ENCODE results near the gene FOXP1.

The FOXP1 gene

DNA sequence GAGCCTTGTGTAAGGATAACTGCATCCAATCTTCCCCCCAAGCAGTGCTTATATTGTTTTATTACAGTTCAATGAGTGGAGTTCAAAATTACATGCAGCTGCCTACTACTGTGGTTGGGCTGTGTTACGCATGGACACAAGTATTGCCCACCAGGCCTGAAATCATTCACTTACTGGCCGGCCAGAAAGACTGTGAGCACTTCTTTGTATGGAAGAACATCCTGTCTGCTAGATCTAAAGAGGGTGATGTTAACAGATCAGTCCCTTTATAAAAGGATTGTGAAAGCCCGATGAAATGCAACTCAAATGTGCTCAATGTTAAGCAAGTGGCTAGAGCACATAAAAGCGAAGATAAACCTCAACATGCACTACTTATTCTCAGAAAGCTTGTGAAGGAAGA, 132.5 kb downstream of the FOXP1 start:
- H3K27me3 ChIP-seq = no peaks in the 10 kb centered on the region
- H3K27ac ChIP-seq = no peak overlapping the region
- H3K9me3 ChIP-seq = no peaks in the 10 kb centered on the region
- TF ChIP-seq, protein P1, sequence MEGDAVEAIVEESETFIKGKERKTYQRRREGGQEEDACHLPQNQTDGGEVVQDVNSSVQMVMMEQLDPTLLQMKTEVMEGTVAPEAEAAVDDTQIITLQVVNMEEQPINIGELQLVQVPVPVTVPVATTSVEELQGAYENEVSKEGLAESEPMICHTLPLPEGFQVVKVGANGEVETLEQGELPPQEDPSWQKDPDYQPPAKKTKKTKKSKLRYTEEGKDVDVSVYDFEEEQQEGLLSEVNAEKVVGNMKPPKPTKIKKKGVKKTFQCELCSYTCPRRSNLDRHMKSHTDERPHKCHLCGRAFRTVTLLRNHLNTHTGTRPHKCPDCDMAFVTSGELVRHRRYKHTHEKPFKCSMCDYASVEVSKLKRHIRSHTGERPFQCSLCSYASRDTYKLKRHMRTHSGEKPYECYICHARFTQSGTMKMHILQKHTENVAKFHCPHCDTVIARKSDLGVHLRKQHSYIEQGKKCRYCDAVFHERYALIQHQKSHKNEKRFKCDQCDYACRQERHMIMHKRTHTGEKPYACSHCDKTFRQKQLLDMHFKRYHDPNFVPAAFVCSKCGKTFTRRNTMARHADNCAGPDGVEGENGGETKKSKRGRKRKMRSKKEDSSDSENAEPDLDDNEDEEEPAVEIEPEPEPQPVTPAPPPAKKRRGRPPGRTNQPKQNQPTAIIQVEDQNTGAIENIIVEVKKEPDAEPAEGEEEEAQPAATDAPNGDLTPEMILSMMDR (IDR thresholded peaks at IDR 0.05) = no peak
- DNase-seq = no peak
- no peak overlapping the region for H3K4me3 ChIP-seq
- no peaks in the 10 kb centered on the region for H3K36me3 ChIP-seq
- intact Hi-C loops (cut with DNase I; ENCODE audit: low total_unique reads) = no loop called here
- peaks cover 0 to 26% (median 7%) of the 10 kb centered on the region in 4 donors for H3K4me1 ChIP-seq

DNA sequence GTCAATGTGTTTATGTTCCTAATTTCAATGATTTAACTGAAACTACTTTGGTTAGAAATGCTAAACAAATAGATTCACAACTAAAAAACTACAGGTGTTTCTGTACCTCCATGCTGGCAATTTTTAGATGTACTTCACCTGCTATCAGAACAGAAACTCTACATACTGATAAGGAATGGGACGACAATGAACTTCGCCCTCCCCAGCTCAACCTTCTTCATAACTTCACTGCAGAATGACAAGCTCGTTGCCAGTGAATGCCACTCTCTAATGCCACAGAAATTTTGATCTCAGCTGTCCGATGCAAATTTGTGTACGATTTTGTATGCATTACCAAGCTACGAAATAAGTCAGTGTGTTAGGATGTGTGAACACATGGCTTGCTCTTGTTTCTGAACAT, 133.4 kb downstream of the FOXP1 start:
- no peak for DNase-seq
- no peak overlapping the region for H3K4me3 ChIP-seq
- TF ChIP-seq, protein P1 (IDR thresholded peaks at IDR 0.05) = no peak
- H3K9me3 ChIP-seq = no peaks in the 10 kb centered on the region
- H3K4me1 ChIP-seq = peaks cover 0 to 26% (median 5%) of the 10 kb centered on the region in 4 donors
- H3K27ac ChIP-seq = no peak overlapping the region
- intact Hi-C loops (cut with DNase I; ENCODE audit: low total_unique reads) = no loop called here
- no peaks in the 10 kb centered on the region for H3K36me3 ChIP-seq
- no peaks in the 10 kb centered on the region for H3K27me3 ChIP-seq

DNA sequence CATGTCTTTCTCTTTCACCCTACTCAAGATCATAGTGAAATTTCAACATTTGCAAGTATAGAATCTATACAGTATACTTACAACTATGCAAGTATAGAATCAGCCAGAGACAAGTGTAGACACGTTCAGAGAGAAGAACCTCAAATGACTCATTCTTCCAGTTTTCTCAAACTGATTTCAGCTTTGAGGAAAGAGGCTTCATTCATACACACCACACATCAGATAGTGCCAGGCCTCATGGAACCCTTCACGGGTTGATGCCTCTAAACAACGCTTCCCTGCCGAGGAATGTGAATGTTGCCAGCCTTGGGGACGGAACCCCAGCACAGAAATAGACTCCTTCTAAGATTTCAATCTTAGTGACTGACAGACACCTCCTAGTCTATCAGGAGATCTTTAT, 135.7 kb downstream of the FOXP1 start:
- Histone ChIP-seq H3K27me3 (no peaks in the 10 kb centered on the region), H3K4me3 (no peak overlapping the region), H3K27ac (no peak overlapping the region), H3K9me3 (no peaks in the 10 kb centered on the region), H3K4me1 (peaks cover 0 to 26% (median 5%) of the 10 kb centered on the region in 4 donors), H3K36me3 (no peaks in the 10 kb centered on the region)
- DNase-seq = no peak
- intact Hi-C loops (cut with DNase I; ENCODE audit: low total_unique reads) = no loop called here
- TF ChIP-seq, protein P1 (IDR thresholded peaks at IDR 0.05) = no peak

DNA sequence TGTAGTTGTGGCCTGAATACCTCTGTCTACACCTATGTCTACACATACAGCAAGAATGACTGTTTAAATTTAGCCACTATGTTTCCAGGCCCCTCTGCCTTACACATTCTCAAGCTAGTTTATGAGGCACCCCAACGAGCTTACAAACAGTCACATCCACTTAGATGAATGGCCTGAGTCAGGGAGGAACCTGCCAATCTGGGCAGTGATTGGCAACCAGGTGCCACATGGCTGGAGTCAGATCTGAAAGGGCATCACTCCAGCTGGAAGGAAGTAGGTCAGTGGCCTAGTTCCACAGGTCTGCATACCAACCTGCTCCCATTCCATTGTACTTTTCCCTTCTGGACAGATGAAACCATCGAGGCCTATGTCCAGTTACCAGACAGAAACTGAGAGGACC, 136.3 kb downstream of the FOXP1 start:
- no peak overlapping the region for H3K27ac ChIP-seq
- no peaks in the 10 kb centered on the region for H3K36me3 ChIP-seq
- no peak for DNase-seq
- H3K4me3 ChIP-seq = no peak overlapping the region
- TF ChIP-seq, protein P1 (IDR thresholded peaks at IDR 0.05) = no peak
- H3K27me3 ChIP-seq = no peaks in the 10 kb centered on the region
- H3K9me3 ChIP-seq = no peaks in the 10 kb centered on the region
- intact Hi-C loops (cut with DNase I; ENCODE audit: low total_unique reads) = no loop called here
- peaks cover 0 to 27% (median 5%) of the 10 kb centered on the region in 4 donors for H3K4me1 ChIP-seq

DNA sequence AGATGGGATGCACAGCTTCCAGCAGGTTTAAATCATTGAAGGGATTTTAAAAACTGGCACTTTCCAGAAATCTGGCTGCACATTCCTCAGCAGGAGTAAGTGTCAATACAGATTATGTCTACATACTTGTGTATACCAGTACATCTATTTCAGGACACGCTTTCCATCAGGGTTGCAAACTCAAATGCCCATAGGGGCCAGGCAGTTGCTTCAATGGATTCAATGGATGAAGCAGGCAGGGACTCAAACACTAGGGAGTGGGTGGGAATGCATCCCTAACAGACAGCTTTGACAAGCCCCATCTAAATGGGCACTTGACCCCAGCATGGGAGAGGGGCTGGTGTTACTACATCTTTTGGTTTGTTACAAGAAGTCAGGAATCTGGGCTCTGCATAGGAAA, 136.8 kb downstream of the FOXP1 start:
- TF ChIP-seq, protein P1 (IDR thresholded peaks at IDR 0.05) = no peak
- Histone ChIP-seq H3K36me3 (no peaks in the 10 kb centered on the region), H3K9me3 (no peaks in the 10 kb centered on the region), H3K4me1 (peaks cover 0 to 31% (median 9%) of the 10 kb centered on the region in 4 donors), H3K27me3 (no peaks in the 10 kb centered on the region), H3K27ac (no peak overlapping the region), H3K4me3 (no peak overlapping the region)
- no peak for DNase-seq
- intact Hi-C loops (cut with DNase I; ENCODE audit: low total_unique reads) = no loop called here

DNA sequence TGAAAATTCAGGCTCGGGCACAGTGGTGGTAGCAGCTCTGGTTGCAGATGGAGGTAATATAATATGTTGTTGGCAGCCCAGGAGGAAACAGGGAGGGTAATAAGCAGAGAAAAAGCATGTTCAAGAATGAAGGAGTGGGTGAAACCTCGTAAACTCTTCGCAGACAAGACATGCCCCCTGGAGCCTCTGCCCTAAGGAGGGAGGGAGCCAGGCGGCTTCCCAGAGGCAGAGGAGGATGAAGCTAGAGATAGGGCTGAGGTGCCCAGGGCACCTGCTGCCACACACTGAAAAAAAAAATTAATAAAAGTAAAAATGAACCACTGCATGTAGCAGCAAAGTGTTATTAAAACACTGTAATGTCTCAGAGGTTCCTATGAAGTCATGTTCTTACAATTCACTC, 137.3 kb downstream of the FOXP1 start:
- intact Hi-C loops (cut with DNase I; ENCODE audit: low total_unique reads) = no loop called here
- H3K36me3 ChIP-seq = no peaks in the 10 kb centered on the region
- H3K4me1 ChIP-seq = peaks cover 0 to 36% (median 13%) of the 10 kb centered on the region in 4 donors
- DNase-seq = no peak
- TF ChIP-seq, protein P1 (IDR thresholded peaks at IDR 0.05) = no peak
- no peaks in the 10 kb centered on the region for H3K27me3 ChIP-seq
- no peak overlapping the region for H3K4me3 ChIP-seq
- no peaks in the 10 kb centered on the region for H3K9me3 ChIP-seq
- no peak overlapping the region for H3K27ac ChIP-seq

Measured in tibial artery (tissue), 4 donors.